Urinary bladder (tissue), 4 donors: ENCODE data around the gene APAF1. TPM values are rescaled to one million over a fixed set of nuclear protein-coding genes. Genes with fewer than 3 reads are reported as not detected.
"Not testable (repeated sequence)": the region's sequence is repeated elsewhere in the genome, so short reads cannot be mapped to it uniquely, and the experiment has no call there.

Experiments used
- DNase-seq: peaks from one replicate; pipeline ENCODE4 v3.0.0-alpha.2; 2015; ENCODE audit errors: extremely low spot score
- H3K27ac ChIP-seq: one replicate; pipeline ENCODE4 v1.5.1; 2013; ENCODE audit warnings: low read depth, mild to moderate bottlenecking, moderate library complexity
- H3K36me3 ChIP-seq: one replicate; pipeline ENCODE4 v1.6.1; 2013; ENCODE audit warnings: mild to moderate bottlenecking, moderate library complexity; ENCODE audit not compliant: insufficient read depth
- H3K4me1 ChIP-seq: one replicate; pipeline ENCODE4 v1.6.1; 2013; ENCODE audit warnings: mild to moderate bottlenecking, moderate library complexity; ENCODE audit not compliant: insufficient read depth
- H3K4me3 ChIP-seq: one replicate; pipeline ENCODE4 v1.5.1; 2013; ENCODE audit warnings: low read depth, low read length
- WGBS: extraction: QIAGEN DNeasy Blood & Tissue Kit; methylation state at CpG from one replicate; pipeline ENCODE4 v1.1.7; 2013; 5-methylcytosine and 5-hydroxymethylcytosine counted together
- polyA plus RNA-seq: library from polyadenylated mRNA; stranded (reverse); fragments of 200-250 nt; gene quantifications from one replicate; pipeline ENCODE4 v1.2.3, GENCODE V29; 2013
- total RNA-seq: library from RNA; depleted of rRNA; stranded (reverse); fragments of >200 nt; gene quantifications from one replicate; pipeline ENCODE4 v1.2.3, GENCODE V29; 2014
- donor health status: healthy with polysubstance abuse.
- donor health status: healthy.

Gene APAF1
- total and polyA plus RNA-seq, 2 donors = 5.5 to 52.9 TPM

- WGBS = 83% methylated on average over 3 of the region's 3 CpGs
Measured at GRCh38 chr12:98744680-98745079, 99.6 kb downstream of the APAF1 start.

GRCh38 chr12:98745578-98746391 is 100.7 kb downstream of the APAF1 start:
- 14% methylated on average over 54 of the region's 54 CpGs for WGBS
- DNase-seq = no peak

More at GRCh38 chr12:98744680-98745079, 99.6 kb downstream of the APAF1 start:
- no peak overlapping the region for H3K27ac ChIP-seq
- no peaks in the 10 kb centered on the region for H3K36me3 ChIP-seq
- DNase-seq = no peak
- no peak overlapping the region for H3K4me3 ChIP-seq
- H3K4me1 ChIP-seq = no peaks in the 10 kb centered on the region

GRCh38 chr12:98748463-98748862 is 103.4 kb downstream of the APAF1 start:
- Histone ChIP-seq H3K27ac (no peak overlapping the region), H3K4me3 (no peak overlapping the region), H3K36me3 (no peaks in the 10 kb centered on the region), H3K4me1 (no peaks in the 10 kb centered on the region)
- WGBS = 89% methylated on average over 3 of the region's 3 CpGs
- DNase-seq = no peak

More at GRCh38 chr12:98745578-98746391, 100.7 kb downstream of the APAF1 start:
- H3K4me3 ChIP-seq = peak overlapping the region; percentile 41
- H3K36me3 ChIP-seq = no peaks in the 10 kb centered on the region
- no peaks in the 10 kb centered on the region for H3K4me1 ChIP-seq
- H3K27ac ChIP-seq = no peak overlapping the region

- H3K27ac ChIP-seq = no peak overlapping the region
- no peak for DNase-seq
Measured at GRCh38 chr12:98750511-98750910, 105.4 kb downstream of the APAF1 start.

GRCh38 chr12:98751580-98752115 is 106.6 kb downstream of the APAF1 start:
- Histone ChIP-seq H3K4me3 (no peak overlapping the region), H3K27ac (no peak overlapping the region), H3K36me3 (no peaks in the 10 kb centered on the region), H3K4me1 (no peaks in the 10 kb centered on the region)
- WGBS = 87% methylated on average over 4 of the region's 4 CpGs
- DNase-seq = no peak

More at GRCh38 chr12:98750511-98750910, 105.4 kb downstream of the APAF1 start:
- WGBS = 74% methylated on average over 9 of the region's 9 CpGs
- Histone ChIP-seq H3K4me1 (no peaks in the 10 kb centered on the region), H3K4me3 (no peak overlapping the region), H3K36me3 (no peaks in the 10 kb centered on the region)

- H3K4me1 ChIP-seq = no peaks in the 10 kb centered on the region
- DNase-seq = no peak
- H3K27ac ChIP-seq = no peak overlapping the region
- H3K4me3 ChIP-seq = no peak overlapping the region
- H3K36me3 ChIP-seq = no peaks in the 10 kb centered on the region
- 94% methylated on average over 5 of the region's 5 CpGs for WGBS
Measured at GRCh38 chr12:98752726-98753125, 107.6 kb downstream of the APAF1 start.

GRCh38 chr12:98754095-98754494 is 109.0 kb downstream of the APAF1 start:
- Histone ChIP-seq H3K4me3 (no peak overlapping the region), H3K36me3 (no peaks in the 10 kb centered on the region), H3K27ac (no peak overlapping the region), H3K4me1 (no peaks in the 10 kb centered on the region)
- WGBS = 74% methylated on average over 5 of the region's 5 CpGs
- no peak for DNase-seq

GRCh38 chr12:98755855-98756254 is 110.8 kb downstream of the APAF1 start:
- not testable (repeated sequence) for H3K27ac ChIP-seq, DNase-seq, H3K36me3 ChIP-seq, H3K4me1 ChIP-seq, H3K4me3 ChIP-seq
- 96% methylated on average over 5 of the region's 5 CpGs for WGBS

- DNase-seq = no peak
- H3K4me3 ChIP-seq = no peak overlapping the region
- H3K27ac ChIP-seq = no peak overlapping the region
- H3K36me3 ChIP-seq = no peaks in the 10 kb centered on the region
- H3K4me1 ChIP-seq = no peaks in the 10 kb centered on the region
- WGBS = 51% methylated on average over 4 of the region's 4 CpGs
Measured at GRCh38 chr12:98757455-98757854, 112.4 kb downstream of the APAF1 start.

- Histone ChIP-seq H3K4me3 (no peak overlapping the region), H3K4me1 (no peaks in the 10 kb centered on the region), H3K27ac (no peak overlapping the region), H3K36me3 (no peaks in the 10 kb centered on the region)
- no peak for DNase-seq
- 36% methylated on average over 3 of the region's 3 CpGs for WGBS
Measured at GRCh38 chr12:98758331-98758730, 113.2 kb downstream of the APAF1 start.

- 81% methylated on average over 4 of the region's 4 CpGs for WGBS
- Histone ChIP-seq H3K36me3 (no peaks in the 10 kb centered on the region), H3K4me1 (no peaks in the 10 kb centered on the region), H3K27ac (no peak overlapping the region), H3K4me3 (no peak overlapping the region)
- DNase-seq = no peak
Measured at GRCh38 chr12:98763656-98764055, 118.6 kb downstream of the APAF1 start.

- WGBS = 93% methylated on average over 9 of the region's 9 CpGs
- no peak for DNase-seq
Measured at GRCh38 chr12:98767248-98767647, 122.2 kb downstream of the APAF1 start.

GRCh38 chr12:98769068-98769467 is 124.0 kb downstream of the APAF1 start:
- H3K36me3 ChIP-seq = no peaks in the 10 kb centered on the region
- DNase-seq = no peak
- H3K4me3 ChIP-seq = no peak overlapping the region
- H3K4me1 ChIP-seq = no peaks in the 10 kb centered on the region
- H3K27ac ChIP-seq = no peak overlapping the region

More at GRCh38 chr12:98767248-98767647, 122.2 kb downstream of the APAF1 start:
- Histone ChIP-seq H3K27ac (no peak overlapping the region), H3K4me3 (no peak overlapping the region), H3K36me3 (no peaks in the 10 kb centered on the region), H3K4me1 (no peaks in the 10 kb centered on the region)

- 66% methylated on average over 4 of the region's 4 CpGs for WGBS
- Histone ChIP-seq H3K27ac (no peak overlapping the region), H3K4me1 (no peaks in the 10 kb centered on the region), H3K4me3 (no peak overlapping the region), H3K36me3 (no peaks in the 10 kb centered on the region)
- no peak for DNase-seq
Measured at GRCh38 chr12:98770230-98770629, 125.1 kb downstream of the APAF1 start.
